MCF 10A (cell line): ENCODE results near the gene PPFIA2. TPM values are rescaled to one million over a fixed set of nuclear protein-coding genes. Genes with fewer than 3 reads are reported as not detected.

Source experiments
- BruUV-seq: library from RNA; stranded (reverse); fragments of 400-500 nt; replicated peaks from 2 replicates; lab custom pipeline; 2021; lab: Mats Ljungman, UMichigan
- CTCF ChIA-PET: fragments of 300-600 bp; sonication (Branson Sonifier 250); formaldehyde crosslinking; extraction: SDS; loops from one replicate; lab custom pipeline; 2021; ENCODE audit warnings: antibody characterized with exemption, inconsistent platforms; lab: Yijun Ruan, JAX
- POLR2A ChIA-PET: fragments of 300-600, 350-650 bp; sonication (Branson Sonifier 250); formaldehyde crosslinking; extraction: SDS; loops from one replicate; lab custom pipeline; 2020; ENCODE audit warnings: antibody characterized with exemption, inconsistent platforms; lab: Yijun Ruan, JAX
- DNase-seq: peaks from one replicate; pipeline ENCODE4 v3.0.0-alpha.2; 2018; ENCODE audit not compliant: unreplicated experiment
- H3K27ac Mint-ChIP-seq: one replicate; pipeline ENCODE4 v1.8.0; 2022; ENCODE audit warnings: mild to moderate bottlenecking, low read depth, mixed read lengths; ENCODE audit not compliant: unreplicated experiment
- H3K27me3 Mint-ChIP-seq: one replicate; pipeline ENCODE4 v1.8.0; 2022; ENCODE audit warnings: mixed read lengths; ENCODE audit not compliant: insufficient read depth, unreplicated experiment
- H3K36me3 Mint-ChIP-seq: one replicate; pipeline ENCODE4 v1.8.0; 2022; ENCODE audit warnings: mild to moderate bottlenecking, moderate library complexity, mixed read lengths; ENCODE audit not compliant: insufficient read depth, unreplicated experiment
- H3K4me1 Mint-ChIP-seq: one replicate; pipeline ENCODE4 v1.8.0; 2022; ENCODE audit warnings: mixed read lengths; ENCODE audit not compliant: insufficient read depth, unreplicated experiment
- H3K4me3 Mint-ChIP-seq: one replicate; pipeline ENCODE4 v1.8.0; 2022; ENCODE audit warnings: mild to moderate bottlenecking, moderate library complexity, mixed read lengths; ENCODE audit not compliant: unreplicated experiment
- H3K9me3 Mint-ChIP-seq: one replicate; pipeline ENCODE4 v1.8.0; 2022; ENCODE audit warnings: mixed read lengths; ENCODE audit not compliant: unreplicated experiment
- intact Hi-C: fragments of 100-400 bp; cut with micrococcal nuclease; formaldehyde crosslinking; loops from 2 replicates; pipeline ENCODE4 v1.14.1; 2022
- total RNA-seq: library from RNA; stranded (reverse); gene quantifications from 2 replicates; pipeline ENCODE4 v1.2.3, GENCODE V29; 2022
- TF ChIP-seq, protein P1 (sequence below): fragments of 200-600 bp; IDR thresholded peaks from one replicate; pipeline ENCODE4 v1.8.0; 2022; ENCODE audit warnings: antibody characterized with exemption, mild to moderate bottlenecking; ENCODE audit not compliant: unreplicated experiment

The PPFIA2 gene
- total RNA-seq, 1 experiment from 2014 or later, result 2.2 TPM

DNA sequence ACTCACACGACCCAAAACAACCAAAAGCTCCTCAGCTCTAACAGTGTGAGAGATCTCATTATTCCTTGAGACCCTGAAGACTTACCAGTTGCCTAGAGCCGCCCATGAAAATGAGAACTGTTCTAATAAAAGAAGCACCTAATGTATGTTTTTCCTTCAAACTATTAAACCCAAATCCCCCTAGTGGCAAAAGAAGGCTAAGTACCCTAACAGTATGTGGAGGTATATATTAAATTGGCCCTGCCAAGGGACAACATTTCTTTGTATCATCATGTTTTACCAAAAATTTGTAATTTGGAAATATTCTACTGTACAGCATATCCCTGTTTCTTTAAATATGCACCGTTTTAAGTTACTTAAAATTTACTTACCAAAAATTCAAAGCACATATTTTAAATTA lies 38.0 kb upstream of the PPFIA2 start:
- ChIA-PET POLR2A (no interaction called here), CTCF (interaction anchor here (0.6 to 0.9 kb wide), 3 partner anchors 9 to 1780 kb away, joined by 3 to 5 read pairs (median 4); no protein-coding TSS in a partner anchor)
- no peaks in the 10 kb centered on the region for H3K36me3 Mint-ChIP-seq
- no peaks in the 10 kb centered on the region for H3K4me1 Mint-ChIP-seq
- DNase-seq, result peak; percentile 55
- intact Hi-C loops, result loop anchor here (1.0 to 5.0 kb wide), 3 partner anchors 153 to 560 kb away; partner anchors contain the start of genes CCDC59 and METTL25
- no peak overlapping the region for H3K27ac Mint-ChIP-seq
- BruUV-seq, result no TSS peak
- no peaks in the 10 kb centered on the region for H3K9me3 Mint-ChIP-seq
- no peak overlapping the region for H3K4me3 Mint-ChIP-seq
- peaks cover 40% of the 10 kb centered on the region for H3K27me3 Mint-ChIP-seq
- TF ChIP-seq, protein P1, sequence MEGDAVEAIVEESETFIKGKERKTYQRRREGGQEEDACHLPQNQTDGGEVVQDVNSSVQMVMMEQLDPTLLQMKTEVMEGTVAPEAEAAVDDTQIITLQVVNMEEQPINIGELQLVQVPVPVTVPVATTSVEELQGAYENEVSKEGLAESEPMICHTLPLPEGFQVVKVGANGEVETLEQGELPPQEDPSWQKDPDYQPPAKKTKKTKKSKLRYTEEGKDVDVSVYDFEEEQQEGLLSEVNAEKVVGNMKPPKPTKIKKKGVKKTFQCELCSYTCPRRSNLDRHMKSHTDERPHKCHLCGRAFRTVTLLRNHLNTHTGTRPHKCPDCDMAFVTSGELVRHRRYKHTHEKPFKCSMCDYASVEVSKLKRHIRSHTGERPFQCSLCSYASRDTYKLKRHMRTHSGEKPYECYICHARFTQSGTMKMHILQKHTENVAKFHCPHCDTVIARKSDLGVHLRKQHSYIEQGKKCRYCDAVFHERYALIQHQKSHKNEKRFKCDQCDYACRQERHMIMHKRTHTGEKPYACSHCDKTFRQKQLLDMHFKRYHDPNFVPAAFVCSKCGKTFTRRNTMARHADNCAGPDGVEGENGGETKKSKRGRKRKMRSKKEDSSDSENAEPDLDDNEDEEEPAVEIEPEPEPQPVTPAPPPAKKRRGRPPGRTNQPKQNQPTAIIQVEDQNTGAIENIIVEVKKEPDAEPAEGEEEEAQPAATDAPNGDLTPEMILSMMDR, result peak; percentile 31

DNA sequence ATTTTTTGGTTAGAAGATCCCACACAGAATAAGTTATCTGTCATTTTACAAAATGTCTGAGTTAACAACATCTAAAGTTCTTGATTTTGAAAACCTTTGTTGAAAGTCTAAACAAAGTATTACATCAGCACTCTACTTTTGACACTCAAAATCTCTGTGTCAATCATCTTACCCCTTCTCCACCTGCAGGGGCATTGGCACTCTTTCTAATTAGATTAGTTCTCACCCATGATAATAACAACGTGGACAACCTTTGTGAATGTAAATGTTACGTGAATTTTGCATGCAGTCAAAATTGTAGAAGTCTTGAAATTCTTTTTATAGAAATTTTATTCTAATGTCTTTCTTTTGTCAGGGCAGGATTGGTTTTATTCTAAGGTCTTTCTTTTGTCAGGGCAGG lies 33.5 kb upstream of the PPFIA2 start:
- POLR2A ChIA-PET, result no interaction called here
- H3K36me3 Mint-ChIP-seq, result no peaks in the 10 kb centered on the region
- H3K4me1 Mint-ChIP-seq, result no peaks in the 10 kb centered on the region
- CTCF ChIA-PET, result no interaction called here
- intact Hi-C loops, result no loop called here
- no peak for DNase-seq
- TF ChIP-seq, protein P1, result no peak
- no TSS peak for BruUV-seq
- no peaks in the 10 kb centered on the region for H3K9me3 Mint-ChIP-seq
- H3K27ac Mint-ChIP-seq, result no peak overlapping the region
- peaks cover 27% of the 10 kb centered on the region for H3K27me3 Mint-ChIP-seq
- no peak overlapping the region for H3K4me3 Mint-ChIP-seq

DNA sequence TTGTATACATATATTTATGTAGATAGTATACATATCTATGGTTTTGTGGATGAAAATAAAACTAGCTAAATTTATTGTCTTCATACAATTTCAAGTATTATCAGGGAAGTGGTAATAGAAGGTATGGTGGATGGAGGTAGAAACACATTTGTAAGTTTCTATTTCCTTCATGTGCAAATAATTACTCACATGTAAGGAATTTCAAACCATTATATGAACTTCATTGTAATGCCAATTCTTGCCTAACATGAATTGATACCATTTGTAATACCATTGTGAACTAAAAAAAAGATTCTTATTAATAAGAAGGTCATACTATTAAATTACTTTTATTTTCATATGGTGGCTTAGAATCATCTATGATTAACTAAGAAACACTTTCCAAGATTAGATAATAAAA lies 20.1 kb upstream of the PPFIA2 start:
- H3K4me1 Mint-ChIP-seq, result no peaks in the 10 kb centered on the region
- BruUV-seq, result no TSS peak
- CTCF ChIA-PET, result interaction anchor here (0.5 kb wide), 1 partner anchor 543 kb away, joined by 5 read pairs; no protein-coding TSS in a partner anchor

DNA sequence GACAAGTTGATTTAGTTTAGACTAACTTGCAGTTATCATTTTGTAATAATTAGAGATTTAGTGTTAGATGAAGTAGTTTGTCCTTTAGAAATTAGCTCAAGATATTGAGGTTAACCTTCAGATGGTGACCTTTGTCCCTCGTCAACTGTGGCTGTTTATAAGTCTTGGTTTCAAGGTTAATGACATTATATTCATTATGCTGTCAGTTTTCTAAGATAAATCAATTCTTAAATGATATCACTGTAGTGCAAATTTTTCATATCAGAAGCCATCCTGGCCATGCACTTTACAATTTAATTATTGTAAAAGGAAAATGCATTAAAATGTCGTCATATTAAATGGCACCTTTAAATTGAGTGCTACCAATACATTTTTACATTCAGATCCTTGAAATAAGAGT lies 19.6 kb upstream of the PPFIA2 start:
- POLR2A ChIA-PET, result no interaction called here
- CTCF ChIA-PET, result interaction anchor here (0.5 kb wide), 1 partner anchor 543 kb away, joined by 5 read pairs; no protein-coding TSS in a partner anchor

More for the DNA sequence above, 20.1 kb upstream of the PPFIA2 start:
- POLR2A ChIA-PET, result no interaction called here
- TF ChIP-seq, protein P1, result no peak
- Mint-ChIP-seq H3K27me3 (peaks cover 25% of the 10 kb centered on the region), H3K36me3 (no peaks in the 10 kb centered on the region), H3K9me3 (no peaks in the 10 kb centered on the region), H3K27ac (no peak overlapping the region), H3K4me3 (no peak overlapping the region)
- intact Hi-C loops, result no loop called here
- no peak for DNase-seq

More for the DNA sequence above, 19.6 kb upstream of the PPFIA2 start:
- DNase-seq, result no peak
- TF ChIP-seq, protein P1, result no peak
- H3K27ac Mint-ChIP-seq, result no peak overlapping the region
- intact Hi-C loops, result no loop called here
- no peaks in the 10 kb centered on the region for H3K4me1 Mint-ChIP-seq
- H3K27me3 Mint-ChIP-seq, result peaks cover 30% of the 10 kb centered on the region
- no peaks in the 10 kb centered on the region for H3K9me3 Mint-ChIP-seq
- no TSS peak for BruUV-seq
- no peak overlapping the region for H3K4me3 Mint-ChIP-seq
- no peaks in the 10 kb centered on the region for H3K36me3 Mint-ChIP-seq
